Heart right ventricle (tissue), 16 donors: ENCODE measurements around the gene MRPL2. TPM values are rescaled to one million over a fixed set of nuclear protein-coding genes. Genes with fewer than 3 reads are reported as not detected.

ENCODE experiments used
- ATAC-seq, 8 donors: fragments of 200-7000 bp; cut with Tn5 transposase; one replicate each; pipeline ENCODE4 v1.9.1; 2020; ENCODE audit warnings: mild to moderate bottlenecking in 8 of 8, moderate library complexity in 8 of 8, moderate number of reproducible peaks in 1 of 8
- DNase-seq, 2 donors: peaks; one replicate each; pipeline ENCODE4 v3.0.0-alpha.2; 2020
- H3K27ac ChIP-seq, 10 donors: fragments of 200-600 bp; sonication (generic) in 2 of 10; one replicate each; pipeline versions ENCODE4 v1.5.0 to v1.8.0; 2020 to 2022; ENCODE audit warnings: mild to moderate bottlenecking in 3 of 10
- H3K27me3 ChIP-seq, 7 donors: fragments of 200-600 bp; one replicate each; pipeline ENCODE4 v1.8.0; 2021 to 2022; ENCODE audit warnings: mild to moderate bottlenecking in 2 of 7
- H3K36me3 ChIP-seq, 9 donors: fragments of 200-600 bp; sonication (generic) in 1 of 9; one replicate each; pipeline versions ENCODE4 v1.5.0 to v1.8.0; 2020 to 2022; ENCODE audit warnings: mild to moderate bottlenecking in 2 of 9
- H3K4me1 ChIP-seq, 9 donors: fragments of 200-600 bp; sonication (generic) in 1 of 9; one replicate each; pipeline versions ENCODE4 v1.5.0 to v1.8.0; 2020 to 2022; ENCODE audit warnings: mild to moderate bottlenecking in 4 of 9
- H3K4me3 ChIP-seq, 10 donors: fragments of 200-600 bp; sonication (generic) in 2 of 10; one replicate each; pipeline versions ENCODE4 v1.5.0 to v1.8.0; 2020 to 2022; ENCODE audit warnings: mild to moderate bottlenecking in 7 of 10, moderate library complexity in 2 of 10
- H3K9me3 ChIP-seq, 11 donors: fragments of 200-600 bp in 10 of 11; sonication (generic) in 2 of 11; one replicate each; pipeline versions ENCODE4 v1.5.0 to v1.8.0; 2013 to 2022; ENCODE audit warnings: mild to moderate bottlenecking in 2 of 11, control low read depth in 1 of 11, moderate library complexity in 1 of 11
- WGBS, 2 donors: extraction: QIAGEN DNeasy Blood & Tissue Kit; methylation state at CpG; one replicate each; pipeline ENCODE4 v1.1.7; 2013; ENCODE audit warnings: inconsistent platforms in 1 of 2; 5-methylcytosine and 5-hydroxymethylcytosine counted together
- intact Hi-C, 10 donors: fragments of 100-400 bp; cut with DNase I; formaldehyde crosslinking; loops; one replicate each; pipeline versions ENCODE4 v1.11.1 to v1.14.2; 2022
- polyA plus RNA-seq, 2 donors: library from polyadenylated mRNA; stranded (reverse); fragments of 200-250 nt; gene quantifications; one replicate each; pipeline ENCODE4 v1.2.3, GENCODE V29; 2013
- total RNA-seq, 10 donors: library from RNA; stranded (reverse); fragmentation: NEBNext Ultra II Directional in 3 of 10; extraction: Animal tissue kit (Norgen Biotek cat#: 25700) in 3 of 10; gene quantifications; one replicate each; pipeline versions ENCODE4 v1.2.1 to v1.2.4, GENCODE V29; 2021 to 2023
- TF ChIP-seq, protein P1 (sequence below), 9 donors: fragments of 200-600 bp; sonication (generic) in 2 of 9; IDR thresholded peaks; one replicate each; pipeline versions ENCODE4 v1.5.0 to v1.8.0; 2021 to 2022; ENCODE audit warnings: antibody characterized with exemption in 9 of 9, mild to moderate bottlenecking in 5 of 9, moderate library complexity in 1 of 9
- donor health status: Arrhythmogenic right ventricular cardiomyopathy.
- donor health status: ischemic (EF 13 %, LVEDD 7.1; RV severe dilation, severe dysfunction).
- donor health status: healthy with polysubstance abuse.
- donor health status: DM: no; HTN: yes; CAD: no.
- donor health status: DM: no; HTN: no; CAD: no.
- donor health status: ischemic (EF 25% LVEDD 6.9; RV normal size, moderate dysfunction).
- donor health status: ischemic (EF 25% LVEDD 5.7; RV mildly dilated, moderate dysfunction).
- donor health status: healthy.
- donor health status: DM: yes; HTN: yes; CAD: no.
- donor health status: Ischemic cardiomyopathy.
- donor health status: ischemic (EF 35%, LVEDD 5.7; RV mildly dilated, moderate dysfunction).
- donor health status: nonischemic (EF 11% LVEDD 7.7; RV severe dilation, severe dysfunction).
- donor health status: DM: yes; HTN: yes; CAD: no.
- donor health status: PGD.
- donor health status: ischemic (EF 29% LVEDD 5.4; RV normal size, mild dysfunction).
- donor health status: nonischemic (EF 23%, LVEDD 6.1; RV moderate dilation, normal function).

Gene MRPL2
- total and polyA plus RNA-seq, 12 donors, result 76.0 to 165 (median 97.6) TPM

GRCh38 chr6:43070028-43070632 is 10.9 kb upstream of the MRPL2 start:
- DNase-seq (no peak), ATAC-seq (peak in 1 of 8 donors; percentile 27)
- no peak overlapping the region for H3K27ac ChIP-seq
- H3K4me3 ChIP-seq, result no peak overlapping the region
- no peaks in the 10 kb centered on the region for H3K4me1 ChIP-seq
- H3K27me3 ChIP-seq, result no peaks in the 10 kb centered on the region
- H3K36me3 ChIP-seq, result peaks cover 0 to 93% (median 24%) of the 10 kb centered on the region in 9 donors
- intact Hi-C loops, result loop anchor here in 3 of 10 donors (5.0 to 10.0 kb wide), 3 partner anchors 57 to 72 kb away; no protein-coding TSS in a partner anchor
- 66 to 69% methylated on average over 6 of the region's 6 CpGs for WGBS, 2 donors
- no peaks in the 10 kb centered on the region for H3K9me3 ChIP-seq
- TF ChIP-seq, protein P1, sequence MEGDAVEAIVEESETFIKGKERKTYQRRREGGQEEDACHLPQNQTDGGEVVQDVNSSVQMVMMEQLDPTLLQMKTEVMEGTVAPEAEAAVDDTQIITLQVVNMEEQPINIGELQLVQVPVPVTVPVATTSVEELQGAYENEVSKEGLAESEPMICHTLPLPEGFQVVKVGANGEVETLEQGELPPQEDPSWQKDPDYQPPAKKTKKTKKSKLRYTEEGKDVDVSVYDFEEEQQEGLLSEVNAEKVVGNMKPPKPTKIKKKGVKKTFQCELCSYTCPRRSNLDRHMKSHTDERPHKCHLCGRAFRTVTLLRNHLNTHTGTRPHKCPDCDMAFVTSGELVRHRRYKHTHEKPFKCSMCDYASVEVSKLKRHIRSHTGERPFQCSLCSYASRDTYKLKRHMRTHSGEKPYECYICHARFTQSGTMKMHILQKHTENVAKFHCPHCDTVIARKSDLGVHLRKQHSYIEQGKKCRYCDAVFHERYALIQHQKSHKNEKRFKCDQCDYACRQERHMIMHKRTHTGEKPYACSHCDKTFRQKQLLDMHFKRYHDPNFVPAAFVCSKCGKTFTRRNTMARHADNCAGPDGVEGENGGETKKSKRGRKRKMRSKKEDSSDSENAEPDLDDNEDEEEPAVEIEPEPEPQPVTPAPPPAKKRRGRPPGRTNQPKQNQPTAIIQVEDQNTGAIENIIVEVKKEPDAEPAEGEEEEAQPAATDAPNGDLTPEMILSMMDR (IDR thresholded peaks at IDR 0.05), result peak in 8 of 9 donors; percentile 13 to 56 (median 43)

- DNase-seq, result no peak
- no peak for ATAC-seq
- intact Hi-C loops, result no loop called here
Measured at GRCh38 chr6:43062818-43063217, 3.6 kb upstream of the MRPL2 start.

GRCh38 chr6:43061861-43062260 is 2.6 kb upstream of the MRPL2 start:
- ATAC-seq, result no peak
- 76 to 81% methylated on average over 2 of the region's 2 CpGs for WGBS, 2 donors
- peaks cover 8 to 33% (median 25%) of the 10 kb centered on the region in 9 donors for H3K4me1 ChIP-seq
- no peak overlapping the region for H3K27ac ChIP-seq
- DNase-seq, result no peak
- H3K4me3 ChIP-seq, result no peak overlapping the region
- H3K27me3 ChIP-seq, result no peaks in the 10 kb centered on the region
- H3K36me3 ChIP-seq, result peaks cover 0 to 69% (median 14%) of the 10 kb centered on the region in 9 donors
- TF ChIP-seq, protein P1 (IDR thresholded peaks at IDR 0.05), result no peak
- H3K9me3 ChIP-seq, result no peaks in the 10 kb centered on the region
- intact Hi-C loops, result no loop called here

More at GRCh38 chr6:43062818-43063217, 3.6 kb upstream of the MRPL2 start:
- Histone ChIP-seq H3K4me1 (peaks cover 8 to 28% (median 22%) of the 10 kb centered on the region in 9 donors), H3K27me3 (no peaks in the 10 kb centered on the region), H3K4me3 (no peak overlapping the region), H3K27ac (no peak overlapping the region), H3K9me3 (no peaks in the 10 kb centered on the region), H3K36me3 (peaks cover 0 to 67% (median 15%) of the 10 kb centered on the region in 9 donors)
- TF ChIP-seq, protein P1 (IDR thresholded peaks at IDR 0.05), result no peak
- 93 to 94% methylated on average over 12 of the region's 12 CpGs for WGBS, 2 donors

GRCh38 chr6:43060755-43061633 is 1.8 kb upstream of the MRPL2 start:
- Histone ChIP-seq H3K27me3 (no peaks in the 10 kb centered on the region), H3K4me1 (peaks cover 8 to 33% (median 25%) of the 10 kb centered on the region in 9 donors), H3K36me3 (peaks cover 0 to 69% (median 9%) of the 10 kb centered on the region in 9 donors), H3K27ac (peak overlapping the region in 6 of 10 donors; percentile 89 to 97 (median 93)), H3K4me3 (peak overlapping the region in 8 of 10 donors; percentile 78 to 96 (median 85)), H3K9me3 (no peaks in the 10 kb centered on the region)
- TF ChIP-seq, protein P1 (IDR thresholded peaks at IDR 0.05), result no peak
- intact Hi-C loops, result no loop called here
- DNase-seq, result no peak
- WGBS, 2 donors, result 85 to 88% methylated on average over 12 of the region's 12 CpGs
- no peak for ATAC-seq
